GM20000 (cell line): ENCODE results near the gene PRDM16.

ENCODE experiments used
- DNase-seq: peaks from one replicate; pipeline ENCODE4 v3.0.0; 2012; ENCODE audit warnings: low spot score
- CTCF ChIP-seq: IDR thresholded peaks from 2 replicates; pipeline ENCODE4 v1.5.1; 2012; ENCODE audit warnings: mild to moderate bottlenecking, control low read depth; ENCODE audit errors: extremely low read depth, missing control alignments

The PRDM16 gene

GRCh38 chr1:3294450-3294849 is 225.4 kb downstream of the PRDM16 start:
- TF ChIP-seq CTCF: no peak
- no peak for DNase-seq

- no peak for DNase-seq
- TF ChIP-seq CTCF: no peak
Observed at GRCh38 chr1:3295846-3296245, 226.8 kb downstream of the PRDM16 start.

- no peak for DNase-seq
- TF ChIP-seq CTCF: no peak
Observed at GRCh38 chr1:3296326-3296725, 227.3 kb downstream of the PRDM16 start.

GRCh38 chr1:3296826-3297225 is 227.8 kb downstream of the PRDM16 start:
- no peak for DNase-seq
- TF ChIP-seq CTCF: no peak

- no peak for TF ChIP-seq CTCF
- no peak for DNase-seq
Observed at GRCh38 chr1:3297756-3298155, 228.8 kb downstream of the PRDM16 start.

GRCh38 chr1:3298197-3298596 is 229.2 kb downstream of the PRDM16 start:
- TF ChIP-seq CTCF: no peak
- no peak for DNase-seq

- TF ChIP-seq CTCF: no peak
Observed at GRCh38 chr1:3304246-3304645, 235.2 kb downstream of the PRDM16 start.

More at GRCh38 chr1:3304246-3304645, 235.2 kb downstream of the PRDM16 start:
- no peak for DNase-seq
